Astrocyte of the cerebellum (primary cell): ENCODE data around the gene TTC16.
"Not testable (repeated sequence)": the region's sequence is repeated elsewhere in the genome, so short reads cannot be mapped to it uniquely, and the experiment has no call there.

Source experiments
- DNase-seq: peaks from one replicate; pipeline ENCODE4 v3.0.0-alpha.2; 2011; ENCODE audit warnings: low read depth
- H3K4me3 ChIP-seq: 2 replicates; pipeline ENCODE4 v1.5.1; 2011; ENCODE audit warnings: mild to moderate bottlenecking, low read depth, low read length, moderate library complexity
- CTCF ChIP-seq: IDR thresholded peaks from 2 replicates; pipeline ENCODE4 v1.5.1; 2012; ENCODE audit warnings: low read length, low read depth, moderate library complexity, mild to moderate bottlenecking; ENCODE audit errors: missing control alignments
- in situ Hi-C: cut with HindIII; loops from 2 replicates; pipeline ENCODE4 v1.10.0; 2017; ENCODE audit warnings: low sequenced_read_pairs

Gene TTC16

GRCh38 chr9:127755061-127756060, 39.5 kb downstream of the TTC16 start:
- no peak for DNase-seq
- TF ChIP-seq CTCF: no peak
- no peak overlapping the region for H3K4me3 ChIP-seq
- in situ Hi-C loops: no loop called here

- in situ Hi-C loops: no loop called here
- TF ChIP-seq CTCF: no peak
- no peak overlapping the region for H3K4me3 ChIP-seq
- DNase-seq: no peak
Measured at GRCh38 chr9:127756233-127756632, 40.4 kb downstream of the TTC16 start.

- in situ Hi-C loops, H3K4me3 ChIP-seq, DNase-seq: not testable (repeated sequence)
Measured at GRCh38 chr9:127756776-127757175, 40.9 kb downstream of the TTC16 start.

- no peak overlapping the region for H3K4me3 ChIP-seq
- no peak for DNase-seq
- in situ Hi-C loops: no loop called here
- no peak for TF ChIP-seq CTCF
Measured at GRCh38 chr9:127758843-127759242, 43.0 kb downstream of the TTC16 start.

GRCh38 chr9:127761061-127761460, 45.2 kb downstream of the TTC16 start:
- in situ Hi-C loops: loop anchor here (5.0 kb wide), 1 partner anchor 111 kb away; no protein-coding TSS in a partner anchor
- DNase-seq: no peak
- no peak for TF ChIP-seq CTCF
- H3K4me3 ChIP-seq: no peak overlapping the region

GRCh38 chr9:127761491-127761956, 45.6 kb downstream of the TTC16 start:
- H3K4me3 ChIP-seq: no peak overlapping the region
- DNase-seq: no peak
- in situ Hi-C loops: loop anchor here (5.0 kb wide), 1 partner anchor 111 kb away; no protein-coding TSS in a partner anchor
- no peak for TF ChIP-seq CTCF
